ENCODE data around the gene TNFSF9. TPM values are rescaled to one million over a fixed set of nuclear protein-coding genes. Genes with fewer than 3 reads are reported as not detected.
"Not testable (repeated sequence)": the region's sequence is repeated elsewhere in the genome, so short reads cannot be mapped to it uniquely, and the experiment has no call there.

Gene TNFSF9
- total RNA-seq, 1 donor from 2014 or later: 2.3 TPM

DNA sequence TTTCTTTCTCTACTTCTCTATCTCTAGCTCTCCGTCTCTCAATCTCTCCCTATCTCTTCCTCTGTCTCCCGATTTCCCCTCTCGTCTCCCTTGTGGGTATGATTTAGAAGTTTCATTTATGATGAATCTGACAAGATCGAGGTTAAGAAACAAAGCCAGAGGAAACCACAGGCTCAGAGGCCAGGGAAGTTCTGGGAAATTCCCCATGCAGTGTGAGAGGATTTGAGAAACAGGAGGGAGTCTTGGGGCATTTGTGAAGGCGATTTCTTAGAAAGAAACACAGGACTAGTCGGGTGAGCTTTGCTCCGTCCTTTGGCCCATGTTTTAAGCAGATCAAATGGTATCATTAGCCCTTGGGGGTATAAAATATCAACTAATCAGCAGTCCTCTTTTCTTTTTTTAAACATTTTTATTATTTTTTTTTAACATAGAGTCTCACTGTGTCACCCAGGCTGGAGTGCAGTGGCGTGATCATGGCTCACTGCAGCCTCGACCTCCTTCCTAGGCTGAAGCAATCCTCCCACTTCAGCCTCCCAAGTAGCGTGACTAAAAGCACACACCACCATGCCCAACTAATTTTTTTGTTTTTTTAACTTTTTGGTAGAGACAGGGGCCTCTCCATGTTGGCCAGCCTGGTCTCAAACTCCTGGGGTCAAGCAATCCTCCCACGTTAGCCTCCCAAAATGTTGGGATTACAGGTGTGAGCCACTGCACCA lies 25.8 kb downstream of the TNFSF9 start:
- peak; percentile 56 for DNase-seq (ENCODE audit: low read depth)
- Histone ChIP-seq H3K36me3 (ENCODE audit: insufficient read depth, low read length) (no peaks in the 10 kb centered on the region), H4K20me1 (ENCODE audit: insufficient read depth, low read length) (no peaks in the 10 kb centered on the region), H3K79me2 (ENCODE audit: insufficient read depth, low read length) (no peaks in the 10 kb centered on the region), H3K27ac (ENCODE audit: low read depth, low read length) (no peak overlapping the region), H2AFZ (ENCODE audit: low read depth, low read length) (no peak overlapping the region), H3K9ac (ENCODE audit: low read length) (no peak overlapping the region), H3K4me1 (ENCODE audit: insufficient read depth, low read length) (no peaks in the 10 kb centered on the region), H3K4me2 (ENCODE audit: low read length) (no peak overlapping the region), H3K9me3 (ENCODE audit: insufficient read depth, low read depth, low read length) (no peaks in the 10 kb centered on the region), H3K27me3 (ENCODE audit: insufficient read depth, low read length) (no peaks in the 10 kb centered on the region), H3K4me3 (ENCODE audit: insufficient read depth, low read depth, low read length) (no peak overlapping the region)
- FAIRE-seq: no peak
- Mint-ChIP-seq H3K36me3 (ENCODE audit: low read depth, unreplicated experiment) (no peaks in the 10 kb centered on the region), H3K27me3 (ENCODE audit: low read depth, unreplicated experiment) (no peaks in the 10 kb centered on the region), H3K4me1 (ENCODE audit: low read depth, unreplicated experiment) (no peaks in the 10 kb centered on the region), H3K27ac (ENCODE audit: unreplicated experiment) (no peak overlapping the region), H3K4me3 (ENCODE audit: unreplicated experiment) (no peak overlapping the region), H3K9me3 (ENCODE audit: unreplicated experiment) (peaks cover 5% of the 10 kb centered on the region)
- no peak for TF ChIP-seq EZH2 (IDR thresholded peaks at IDR 0.05; ENCODE audit: insufficient read depth, low read length)
- TF ChIP-seq, protein P1, sequence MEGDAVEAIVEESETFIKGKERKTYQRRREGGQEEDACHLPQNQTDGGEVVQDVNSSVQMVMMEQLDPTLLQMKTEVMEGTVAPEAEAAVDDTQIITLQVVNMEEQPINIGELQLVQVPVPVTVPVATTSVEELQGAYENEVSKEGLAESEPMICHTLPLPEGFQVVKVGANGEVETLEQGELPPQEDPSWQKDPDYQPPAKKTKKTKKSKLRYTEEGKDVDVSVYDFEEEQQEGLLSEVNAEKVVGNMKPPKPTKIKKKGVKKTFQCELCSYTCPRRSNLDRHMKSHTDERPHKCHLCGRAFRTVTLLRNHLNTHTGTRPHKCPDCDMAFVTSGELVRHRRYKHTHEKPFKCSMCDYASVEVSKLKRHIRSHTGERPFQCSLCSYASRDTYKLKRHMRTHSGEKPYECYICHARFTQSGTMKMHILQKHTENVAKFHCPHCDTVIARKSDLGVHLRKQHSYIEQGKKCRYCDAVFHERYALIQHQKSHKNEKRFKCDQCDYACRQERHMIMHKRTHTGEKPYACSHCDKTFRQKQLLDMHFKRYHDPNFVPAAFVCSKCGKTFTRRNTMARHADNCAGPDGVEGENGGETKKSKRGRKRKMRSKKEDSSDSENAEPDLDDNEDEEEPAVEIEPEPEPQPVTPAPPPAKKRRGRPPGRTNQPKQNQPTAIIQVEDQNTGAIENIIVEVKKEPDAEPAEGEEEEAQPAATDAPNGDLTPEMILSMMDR (IDR thresholded peaks at IDR 0.05; ENCODE audit: insufficient read depth, low read depth, low read length): no peak

- not testable (repeated sequence) for H3K4me3 Mint-ChIP-seq (ENCODE audit: unreplicated experiment); H3K36me3 Mint-ChIP-seq (ENCODE audit: low read depth, unreplicated experiment); H3K36me3 ChIP-seq (ENCODE audit: insufficient read depth, low read length); H3K4me2 ChIP-seq (ENCODE audit: low read length); H3K27me3 ChIP-seq (ENCODE audit: insufficient read depth, low read length); H3K27me3 Mint-ChIP-seq (ENCODE audit: low read depth, unreplicated experiment); H3K9me3 ChIP-seq (ENCODE audit: insufficient read depth, low read depth, low read length); DNase-seq (ENCODE audit: low read depth); H3K4me3 ChIP-seq (ENCODE audit: insufficient read depth, low read depth, low read length); H2AFZ ChIP-seq (ENCODE audit: low read depth, low read length); H3K27ac ChIP-seq (ENCODE audit: low read depth, low read length); H3K9ac ChIP-seq (ENCODE audit: low read length); H3K79me2 ChIP-seq (ENCODE audit: insufficient read depth, low read length); H3K9me3 Mint-ChIP-seq (ENCODE audit: unreplicated experiment); FAIRE-seq; H4K20me1 ChIP-seq (ENCODE audit: insufficient read depth, low read length); H3K4me1 Mint-ChIP-seq (ENCODE audit: low read depth, unreplicated experiment); H3K4me1 ChIP-seq (ENCODE audit: insufficient read depth, low read length); H3K27ac Mint-ChIP-seq (ENCODE audit: unreplicated experiment)
These were observed 31.6 kb downstream of the TNFSF9 start for GRCh38 chr19:6562437-6562836.

GRCh38 chr19:6564393-6564792 lies 33.6 kb downstream of the TNFSF9 start:
- Mint-ChIP-seq H3K27me3 (ENCODE audit: low read depth, unreplicated experiment) (no peaks in the 10 kb centered on the region), H3K36me3 (ENCODE audit: low read depth, unreplicated experiment) (no peaks in the 10 kb centered on the region), H3K9me3 (ENCODE audit: unreplicated experiment) (peaks cover 3% of the 10 kb centered on the region), H3K27ac (ENCODE audit: unreplicated experiment) (no peak overlapping the region), H3K4me3 (ENCODE audit: unreplicated experiment) (no peak overlapping the region), H3K4me1 (ENCODE audit: low read depth, unreplicated experiment) (no peaks in the 10 kb centered on the region)
- no peak overlapping the region for H2AFZ ChIP-seq (ENCODE audit: low read depth, low read length)
- DNase-seq (ENCODE audit: low read depth) (no peak), FAIRE-seq (no peak)
- no peak overlapping the region for H3K9ac ChIP-seq (ENCODE audit: low read length)
- TF ChIP-seq, protein P1 (IDR thresholded peaks at IDR 0.05; ENCODE audit: insufficient read depth, low read depth, low read length): no peak
- TF ChIP-seq EZH2 (IDR thresholded peaks at IDR 0.05; ENCODE audit: insufficient read depth, low read length): no peak
- no peak overlapping the region for H3K4me2 ChIP-seq (ENCODE audit: low read length)
- H3K79me2 ChIP-seq (ENCODE audit: insufficient read depth, low read length): no peaks in the 10 kb centered on the region
- H3K27ac ChIP-seq (ENCODE audit: low read depth, low read length): no peak overlapping the region
- H3K27me3 ChIP-seq (ENCODE audit: insufficient read depth, low read length): no peaks in the 10 kb centered on the region
- peaks cover 7% of the 10 kb centered on the region for H3K9me3 ChIP-seq (ENCODE audit: insufficient read depth, low read depth, low read length)
- no peaks in the 10 kb centered on the region for H3K4me1 ChIP-seq (ENCODE audit: insufficient read depth, low read length)
- no peaks in the 10 kb centered on the region for H3K36me3 ChIP-seq (ENCODE audit: insufficient read depth, low read length)
- no peak overlapping the region for H3K4me3 ChIP-seq (ENCODE audit: insufficient read depth, low read depth, low read length)
- H4K20me1 ChIP-seq (ENCODE audit: insufficient read depth, low read length): no peaks in the 10 kb centered on the region

- H3K9me3 Mint-ChIP-seq (ENCODE audit: unreplicated experiment); FAIRE-seq; H3K9me3 ChIP-seq (ENCODE audit: insufficient read depth, low read depth, low read length); H3K27me3 Mint-ChIP-seq (ENCODE audit: low read depth, unreplicated experiment); H3K4me3 Mint-ChIP-seq (ENCODE audit: unreplicated experiment); H3K79me2 ChIP-seq (ENCODE audit: insufficient read depth, low read length); H3K4me2 ChIP-seq (ENCODE audit: low read length); H3K27ac Mint-ChIP-seq (ENCODE audit: unreplicated experiment); H4K20me1 ChIP-seq (ENCODE audit: insufficient read depth, low read length); H3K4me1 Mint-ChIP-seq (ENCODE audit: low read depth, unreplicated experiment); H3K4me3 ChIP-seq (ENCODE audit: insufficient read depth, low read depth, low read length); H3K27ac ChIP-seq (ENCODE audit: low read depth, low read length); DNase-seq (ENCODE audit: low read depth); H3K9ac ChIP-seq (ENCODE audit: low read length); H3K36me3 Mint-ChIP-seq (ENCODE audit: low read depth, unreplicated experiment); H3K4me1 ChIP-seq (ENCODE audit: insufficient read depth, low read length); H2AFZ ChIP-seq (ENCODE audit: low read depth, low read length); H3K36me3 ChIP-seq (ENCODE audit: insufficient read depth, low read length); H3K27me3 ChIP-seq (ENCODE audit: insufficient read depth, low read length): not testable (repeated sequence)
These were observed 35.9 kb downstream of the TNFSF9 start for GRCh38 chr19:6566727-6567126.
